GM12891 (cell line): ENCODE measurements around the gene CRADD. TPM values are rescaled to one million over a fixed set of nuclear protein-coding genes. Genes with fewer than 3 reads are reported as not detected.
"Not testable (repeated sequence)": the region's sequence is repeated elsewhere in the genome, so short reads cannot be mapped to it uniquely, and the experiment has no call there.

Source experiments
- DNase-seq: peaks from one replicate; pipeline ENCODE4 v3.0.0; 2011; ENCODE audit warnings: low spot score; ENCODE audit not compliant: insufficient read length
- FAIRE-seq: peaks from 2 replicates; lab custom pipeline; 2011; peaks lifted over from hg19 to GRCh38; lab: Jason Lieb, UNC
- PAX5 ChIP-seq: IDR thresholded peaks from 2 replicates; pipeline ENCODE4 v1.6.1; 2011; ENCODE audit warnings: low read length, moderate library complexity, mild to moderate bottlenecking; ENCODE audit not compliant: insufficient read depth, severe bottlenecking
- POLR2A ChIP-seq: IDR thresholded peaks from 2 replicates; pipeline ENCODE4 v1.6.1; 2011; ENCODE audit warnings: low read depth, low read length, control low read depth
- POLR2AphosphoS5 ChIP-seq: IDR thresholded peaks from 2 replicates; pipeline ENCODE4 v1.6.1; 2011; ENCODE audit warnings: low read depth, low read length, control low read depth
- POU2F2 ChIP-seq: IDR thresholded peaks from 2 replicates; pipeline ENCODE4 v1.6.1; 2011; ENCODE audit warnings: low read depth, mild to moderate bottlenecking, control low read depth, low read length, moderate library complexity
- SPI1 ChIP-seq: IDR thresholded peaks from 2 replicates; pipeline ENCODE4 v1.6.1; 2011; ENCODE audit warnings: low read depth, low read length, control low read depth
- TAF1 ChIP-seq: IDR thresholded peaks from 2 replicates; pipeline ENCODE4 v1.6.1; 2011; ENCODE audit warnings: low read depth, low read length, control low read depth
- polyA plus RNA-seq: library from polyadenylated mRNA; unstranded; fragments of >200 nt; gene quantifications from one replicate; pipeline ENCODE4 v1.2.1, GENCODE V29; 2012; ENCODE audit warnings: low read depth, missing spikeins, inconsistent platforms; ENCODE audit not compliant: missing spikeins

CRADD gene
- polyA plus RNA-seq = 6.1 TPM

- DNase-seq = peak; percentile 52
- TF ChIP-seq POU2F2 = no peak; the same call in 1 of the 2 replicates
- peak; percentile 90 for TF ChIP-seq TAF1
- peak; percentile 81 for TF ChIP-seq POLR2A
- no peak for TF ChIP-seq PAX5
- peak; percentile 83 for TF ChIP-seq SPI1
- peak; percentile 74; the same call in 1 of the 2 replicates for TF ChIP-seq POLR2AphosphoS5
- peak; percentile 95 for FAIRE-seq
These were observed at the start of gene CRADD for GRCh38 chr12:93677195-93678064. Gene CRADD, plus strand, starts transcription at chr12:93677375.

- DNase-seq = no peak
- TF ChIP-seq TAF1 = no peak
- no peak for TF ChIP-seq POLR2AphosphoS5
- no peak for TF ChIP-seq POLR2A
- TF ChIP-seq PAX5 = no peak
- TF ChIP-seq SPI1 = no peak
- TF ChIP-seq POU2F2 = no peak
- no peak for FAIRE-seq
These were observed 44.8 kb upstream of the CRADD start for GRCh38 chr12:93632383-93632782.

- DNase-seq (no peak), FAIRE-seq (no peak)
- no peak for TF ChIP-seq SPI1
These were observed 42.8 kb upstream of the CRADD start for GRCh38 chr12:93634416-93634815.

- TF ChIP-seq PAX5 (no peak), POU2F2 (no peak), SPI1 (no peak), POLR2A (no peak), POLR2AphosphoS5 (no peak)
- no peak for DNase-seq
- no peak for FAIRE-seq
These were observed 40.5 kb upstream of the CRADD start for GRCh38 chr12:93636708-93637107.

GRCh38 chr12:93638095-93638494 lies 39.1 kb upstream of the CRADD start:
- FAIRE-seq (no peak), DNase-seq (no peak)

GRCh38 chr12:93638954-93639353 lies 38.2 kb upstream of the CRADD start:
- no peak for TF ChIP-seq TAF1
- no peak for TF ChIP-seq POU2F2
- no peak for TF ChIP-seq SPI1
- no peak for TF ChIP-seq POLR2AphosphoS5
- no peak for TF ChIP-seq POLR2A
- TF ChIP-seq PAX5 = no peak
- no peak for DNase-seq
- no peak for FAIRE-seq

More at GRCh38 chr12:93638095-93638494, 39.1 kb upstream of the CRADD start:
- no peak for TF ChIP-seq POLR2AphosphoS5
- TF ChIP-seq PAX5 = no peak
- no peak for TF ChIP-seq POU2F2
- TF ChIP-seq POLR2A = no peak
- TF ChIP-seq TAF1 = no peak
- no peak for TF ChIP-seq SPI1

- FAIRE-seq (no peak), DNase-seq (no peak)
- TF ChIP-seq POLR2A (no peak), POU2F2 (no peak), SPI1 (no peak), PAX5 (no peak), POLR2AphosphoS5 (no peak), TAF1 (no peak)
These were observed 37.8 kb upstream of the CRADD start for GRCh38 chr12:93639406-93639805.

GRCh38 chr12:93641380-93641779 lies 35.8 kb upstream of the CRADD start:
- FAIRE-seq, DNase-seq: not testable (repeated sequence)

GRCh38 chr12:93642751-93643150 lies 34.4 kb upstream of the CRADD start:
- FAIRE-seq = no peak
- DNase-seq = no peak
- no peak for TF ChIP-seq TAF1
- TF ChIP-seq SPI1 = no peak
- no peak for TF ChIP-seq POU2F2
- TF ChIP-seq PAX5 = no peak
- TF ChIP-seq POLR2AphosphoS5 = no peak
- no peak for TF ChIP-seq POLR2A

GRCh38 chr12:93645702-93646101 lies 31.5 kb upstream of the CRADD start:
- DNase-seq (no peak), FAIRE-seq (no peak)
- no peak for TF ChIP-seq POLR2A
- no peak for TF ChIP-seq POU2F2
- no peak for TF ChIP-seq TAF1
- no peak for TF ChIP-seq POLR2AphosphoS5
- no peak for TF ChIP-seq SPI1
- TF ChIP-seq PAX5 = no peak
